ENCODE results near the gene RLN2.
"Not testable (repeated sequence)": the region's sequence is repeated elsewhere in the genome, so short reads cannot be mapped to it uniquely, and the experiment has no call there.

The RLN2 gene

GRCh38 chr9:5303840-5304795, at the start of gene RLN2:
Gene RLN2 (minus strand): TSS chr9:5304716. CDS start chr9:5304580, 136 bp downstream.
- DNase-seq: not testable (repeated sequence)

GRCh38 chr9:5354184-5354583, 49.7 kb upstream of the RLN2 start:
- no peak for DNase-seq

GRCh38 chr9:5352637-5353248, 48.2 kb upstream of the RLN2 start:
- DNase-seq: no peak

- DNase-seq: not testable (repeated sequence)
Measured at GRCh38 chr9:5338992-5339981, 34.8 kb upstream of the RLN2 start, which contains the start of gene RLN1. Gene RLN1 (minus strand): TSS chr9:5339876. CDS start chr9:5339746, 130 bp downstream.

GRCh38 chr9:5336688-5337087, 32.2 kb upstream of the RLN2 start:
- DNase-seq: no peak

GRCh38 chr9:5331276-5331675, 26.8 kb upstream of the RLN2 start:
- not testable (repeated sequence) for DNase-seq

- DNase-seq: no peak
Measured at GRCh38 chr9:5326893-5327548, 22.5 kb upstream of the RLN2 start.

GRCh38 chr9:5326187-5326586, 21.7 kb upstream of the RLN2 start:
- DNase-seq: no peak

- DNase-seq: not testable (repeated sequence)
Measured at GRCh38 chr9:5321601-5322000, 17.1 kb upstream of the RLN2 start.

GRCh38 chr9:5321058-5321457, 16.5 kb upstream of the RLN2 start:
- DNase-seq: no peak

- DNase-seq: not testable (repeated sequence)
Measured at GRCh38 chr9:5316406-5316805, 11.9 kb upstream of the RLN2 start.

GRCh38 chr9:5315187-5315923, 10.8 kb upstream of the RLN2 start:
- DNase-seq: no peak

GRCh38 chr9:5310851-5311250, 6.3 kb upstream of the RLN2 start:
- no peak for DNase-seq

- no peak for DNase-seq
Measured at GRCh38 chr9:5305741-5306140, 1.2 kb upstream of the RLN2 start.

GRCh38 chr9:5301544-5301943, 3.0 kb downstream of the RLN2 start:
- DNase-seq: no peak

- DNase-seq: no peak
Measured at GRCh38 chr9:5292141-5292540, 12.4 kb downstream of the RLN2 start.

- DNase-seq: no peak
Measured at GRCh38 chr9:5288591-5288990, 15.9 kb downstream of the RLN2 start.

GRCh38 chr9:5286262-5286661, 18.3 kb downstream of the RLN2 start:
- DNase-seq: no peak

GRCh38 chr9:5278486-5278885, 26.0 kb downstream of the RLN2 start:
- no peak for DNase-seq

- no peak for DNase-seq
Measured at GRCh38 chr9:5274770-5275169, 29.7 kb downstream of the RLN2 start.

GRCh38 chr9:5269249-5269715, 35.2 kb downstream of the RLN2 start:
- no peak for DNase-seq
